CD4-positive, alpha-beta T cell (primary cell): Measurements from ENCODE around the gene SERPINE2. TPM values are rescaled to one million over a fixed set of nuclear protein-coding genes. Genes with fewer than 3 reads are reported as not detected.
A peak's percentile ranks its signal among the peaks of the same experiment; 100 is the strongest.

Experiments used
- ATAC-seq: fragments of 200-7000 bp; cut with Tn5 transposase; one replicate; pipeline ENCODE4 v1.10.0; 2022; ENCODE audit warnings: mild to moderate bottlenecking; ENCODE audit not compliant: poor library complexity
- CTCF ChIA-PET: fragments of 350-600 bp; sonication (Branson Sonifier 250); formaldehyde crosslinking; loops from one replicate; lab custom pipeline; 2021; ENCODE audit warnings: antibody characterized with exemption, inconsistent platforms; lab: Charles Lee
- POLR2A ChIA-PET: fragments of 350-600 bp; sonication (Branson Sonifier 250); formaldehyde crosslinking; loops from one replicate; lab custom pipeline; 2021; ENCODE audit warnings: antibody characterized with exemption, inconsistent platforms; lab: Charles Lee
- DNase-seq, 14 experiments: peaks; one replicate each; pipeline ENCODE4 v3.0.0-alpha.2; 2013 to 2020; ENCODE audit warnings: mixed read lengths in 2 of 14
- H3K27ac ChIP-seq, 2 donors: one replicate each; pipeline versions ENCODE4 v1.5.1 to v1.7.0; 2013; ENCODE audit warnings: low read length in 2 of 2, low read depth in 1 of 2, mild to moderate bottlenecking in 1 of 2
- H3K27me3 ChIP-seq, 2 experiments: 1 replicate in 1 of 2; 2 replicates in 1 of 2; pipeline versions ENCODE4 v1.6.1 to v1.7.0; 2013; ENCODE audit warnings: low read length in 2 of 2, control low read depth in 1 of 2, mild to moderate bottlenecking in 1 of 2, moderate library complexity in 1 of 2; ENCODE audit not compliant: insufficient read depth in 2 of 2, control insufficient read depth in 1 of 2
- H3K36me3 ChIP-seq: one replicate; pipeline ENCODE4 v1.6.1; 2013; ENCODE audit warnings: low read length, control low read depth; ENCODE audit not compliant: insufficient read depth
- H3K4me1 ChIP-seq: one replicate; pipeline ENCODE4 v1.6.1; 2013; ENCODE audit warnings: low read length, control low read depth; ENCODE audit not compliant: insufficient read depth
- H3K4me3 ChIP-seq: one replicate; pipeline ENCODE4 v1.5.1; 2013; ENCODE audit warnings: mild to moderate bottlenecking, low read length, moderate library complexity
- H3K9me3 ChIP-seq, 2 experiments: 1 replicate in 1 of 2; 2 replicates in 1 of 2; pipeline versions ENCODE4 v1.6.1 to v1.7.0; 2013; ENCODE audit warnings: low read length in 2 of 2, mild to moderate bottlenecking in 2 of 2, control low read depth in 1 of 2, moderate library complexity in 1 of 2; ENCODE audit not compliant: control insufficient read depth in 1 of 2, insufficient read depth in 1 of 2
- H3K27ac Mint-ChIP-seq: one replicate; pipeline ENCODE4 v1.8.0; 2020; ENCODE audit warnings: mixed read lengths
- H3K27me3 Mint-ChIP-seq: one replicate; pipeline ENCODE4 v1.8.0; 2021; ENCODE audit warnings: mixed read lengths
- H3K36me3 Mint-ChIP-seq: one replicate; pipeline ENCODE4 v1.8.0; 2021; ENCODE audit warnings: low read depth, mixed read lengths
- H3K4me1 Mint-ChIP-seq: one replicate; pipeline ENCODE4 v1.8.0; 2021; ENCODE audit warnings: low read depth, mixed read lengths
- H3K4me3 Mint-ChIP-seq: one replicate; pipeline ENCODE4 v1.8.0; 2020; ENCODE audit warnings: mild to moderate bottlenecking, mixed read lengths
- H3K9me3 Mint-ChIP-seq: one replicate; pipeline ENCODE4 v1.8.0; 2020; ENCODE audit warnings: mixed read lengths
- intact Hi-C, 2 experiments: fragments of 100-400 bp; cut with DNase I in 1 of 2; cut with micrococcal nuclease in 1 of 2; formaldehyde crosslinking; loops; one replicate each; pipeline versions ENCODE4 v1.15.1 to v1.9.0; 2023 to 2025; cut with DNase I, micrococcal nuclease
- total RNA-seq, 174 experiments: library from RNA in 2 of 174; stranded (reverse) in 2 of 174; gene quantifications; one replicate each; pipeline ENCODE4 v1.2.3 and lab custom pipeline; 2021 to 2026
- TF ChIP-seq, protein P1 (sequence below): fragments of 200-600 bp; IDR thresholded peaks from one replicate; pipeline ENCODE4 v1.8.0; 2022; ENCODE audit warnings: antibody characterized with exemption, mild to moderate bottlenecking

The SERPINE2 gene
- total RNA-seq, 2 experiments from 2014 or later: 5.1 to 7.3 TPM

DNA sequence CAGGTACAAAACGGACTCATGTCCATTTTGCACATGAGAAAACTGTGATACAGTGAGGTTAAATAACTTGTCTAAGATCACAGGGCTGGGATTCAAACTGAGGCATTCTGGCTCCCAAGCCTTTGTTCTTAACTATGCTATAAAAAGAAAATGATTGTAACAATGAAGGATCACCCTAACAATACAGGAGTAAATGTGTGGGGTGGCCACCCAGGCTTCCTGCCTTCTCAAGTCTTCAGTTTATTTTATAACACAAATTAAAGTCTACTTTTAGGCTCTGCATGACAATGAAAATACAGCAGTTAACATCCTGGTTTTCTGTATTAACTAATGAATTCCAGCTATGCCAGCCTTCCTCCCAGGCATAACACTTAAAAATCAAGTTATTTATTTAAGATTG lies 101.6 kb downstream of the SERPINE2 start:
- H3K27me3 ChIP-seq: no peaks in the 10 kb centered on the region
- H3K36me3 ChIP-seq: no peaks in the 10 kb centered on the region
- Mint-ChIP-seq H3K9me3 (no peaks in the 10 kb centered on the region), H3K4me1 (peaks cover 72% of the 10 kb centered on the region), H3K27ac (peak overlapping the region; percentile 37), H3K4me3 (no peak overlapping the region), H3K36me3 (peaks cover 9% of the 10 kb centered on the region), H3K27me3 (no peaks in the 10 kb centered on the region)
- no peak overlapping the region for H3K27ac ChIP-seq
- CTCF ChIA-PET: interaction anchor here (1.5 kb wide), 1 partner anchor 33 kb away, joined by 4 read pairs; no protein-coding TSS in a partner anchor
- POLR2A ChIA-PET: no interaction called here
- no peaks in the 10 kb centered on the region for H3K9me3 ChIP-seq
- H3K4me1 ChIP-seq: peaks cover 29% of the 10 kb centered on the region
- no peak overlapping the region for H3K4me3 ChIP-seq
- no peak for ATAC-seq
- TF ChIP-seq, protein P1, sequence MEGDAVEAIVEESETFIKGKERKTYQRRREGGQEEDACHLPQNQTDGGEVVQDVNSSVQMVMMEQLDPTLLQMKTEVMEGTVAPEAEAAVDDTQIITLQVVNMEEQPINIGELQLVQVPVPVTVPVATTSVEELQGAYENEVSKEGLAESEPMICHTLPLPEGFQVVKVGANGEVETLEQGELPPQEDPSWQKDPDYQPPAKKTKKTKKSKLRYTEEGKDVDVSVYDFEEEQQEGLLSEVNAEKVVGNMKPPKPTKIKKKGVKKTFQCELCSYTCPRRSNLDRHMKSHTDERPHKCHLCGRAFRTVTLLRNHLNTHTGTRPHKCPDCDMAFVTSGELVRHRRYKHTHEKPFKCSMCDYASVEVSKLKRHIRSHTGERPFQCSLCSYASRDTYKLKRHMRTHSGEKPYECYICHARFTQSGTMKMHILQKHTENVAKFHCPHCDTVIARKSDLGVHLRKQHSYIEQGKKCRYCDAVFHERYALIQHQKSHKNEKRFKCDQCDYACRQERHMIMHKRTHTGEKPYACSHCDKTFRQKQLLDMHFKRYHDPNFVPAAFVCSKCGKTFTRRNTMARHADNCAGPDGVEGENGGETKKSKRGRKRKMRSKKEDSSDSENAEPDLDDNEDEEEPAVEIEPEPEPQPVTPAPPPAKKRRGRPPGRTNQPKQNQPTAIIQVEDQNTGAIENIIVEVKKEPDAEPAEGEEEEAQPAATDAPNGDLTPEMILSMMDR: no peak
- intact Hi-C loops: no loop called here
- DNase-seq: no peak

DNA sequence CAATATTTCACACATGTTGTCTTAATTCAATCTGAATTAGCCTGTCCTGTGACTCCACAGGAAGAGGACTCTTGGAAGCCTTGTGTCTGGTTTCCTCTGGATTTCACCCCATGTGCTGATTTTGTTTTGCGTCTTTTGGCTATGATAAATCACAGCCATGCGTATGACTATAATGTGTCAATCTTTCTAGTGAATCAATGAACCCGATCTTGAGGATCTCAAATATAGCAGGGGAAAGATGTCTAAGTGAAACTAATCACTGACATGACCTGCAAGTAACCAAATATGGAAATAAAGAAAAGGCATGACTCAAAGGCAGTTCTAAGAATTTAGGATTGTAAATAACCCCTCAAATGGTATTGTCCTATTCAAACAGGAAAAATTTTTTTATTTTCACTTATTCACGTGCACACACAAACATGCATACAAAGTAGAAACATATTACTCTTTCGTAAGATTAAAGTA lies 102.2 kb downstream of the SERPINE2 start:
- no peaks in the 10 kb centered on the region for H3K27me3 Mint-ChIP-seq
- Histone ChIP-seq H3K27me3 (no peaks in the 10 kb centered on the region), H3K36me3 (no peaks in the 10 kb centered on the region), H3K4me1 (peaks cover 24% of the 10 kb centered on the region), H3K4me3 (no peak overlapping the region), H3K9me3 (no peaks in the 10 kb centered on the region), H3K27ac (no peak overlapping the region)
- no peak for DNase-seq
- POLR2A ChIA-PET: no interaction called here
- H3K4me3 Mint-ChIP-seq: no peak overlapping the region
- peak overlapping the region; percentile 37 for H3K27ac Mint-ChIP-seq
- TF ChIP-seq, protein P1: no peak
- ATAC-seq: no peak
- peaks cover 8% of the 10 kb centered on the region for H3K36me3 Mint-ChIP-seq
- intact Hi-C loops: no loop called here
- CTCF ChIA-PET: interaction anchor here (0.6 kb wide), 1 partner anchor 24 kb away, joined by 3 read pairs; no protein-coding TSS in a partner anchor
- H3K4me1 Mint-ChIP-seq: peaks cover 73% of the 10 kb centered on the region
- no peaks in the 10 kb centered on the region for H3K9me3 Mint-ChIP-seq

DNA sequence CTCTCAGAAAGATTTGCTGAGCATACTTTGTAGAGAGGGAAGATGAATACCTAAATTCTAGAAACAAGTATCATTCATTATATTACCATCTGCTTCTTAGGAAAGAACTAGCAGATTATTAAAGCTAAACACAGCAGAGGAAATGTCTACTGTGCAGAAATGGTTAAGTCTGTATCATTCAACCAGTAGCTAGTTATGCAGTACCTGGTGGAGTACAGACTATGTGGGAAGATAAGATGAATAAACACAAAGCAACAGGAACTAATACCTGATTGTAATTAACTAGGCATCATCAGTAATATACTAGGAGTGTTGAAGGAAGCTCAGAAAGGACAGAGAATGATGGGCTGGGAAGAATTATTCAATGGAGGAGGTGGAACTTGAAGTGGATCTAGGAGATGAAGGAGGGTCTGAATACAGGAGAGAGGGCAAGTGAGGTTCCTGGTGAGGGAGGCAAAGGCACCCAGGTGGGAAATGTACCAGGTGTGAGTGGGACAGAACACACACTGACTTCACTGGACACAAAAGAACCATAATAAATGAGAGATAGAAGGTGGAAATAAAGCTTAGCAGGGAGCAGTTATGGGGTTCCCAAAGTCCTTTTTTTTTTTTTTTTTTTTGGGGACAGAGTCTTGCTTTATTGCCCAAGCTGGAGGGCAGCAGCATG lies 103.5 kb downstream of the SERPINE2 start:
- intact Hi-C loops: no loop called here
- Mint-ChIP-seq H3K9me3 (no peaks in the 10 kb centered on the region), H3K27ac (no peak overlapping the region), H3K4me1 (peaks cover 74% of the 10 kb centered on the region), H3K36me3 (peaks cover 5% of the 10 kb centered on the region), H3K27me3 (no peaks in the 10 kb centered on the region), H3K4me3 (no peak overlapping the region)
- ATAC-seq: no peak
- H3K4me1 ChIP-seq: peaks cover 18% of the 10 kb centered on the region
- H3K27me3 ChIP-seq: no peaks in the 10 kb centered on the region
- DNase-seq: no peak
- H3K36me3 ChIP-seq: no peaks in the 10 kb centered on the region
- CTCF ChIA-PET: no interaction called here
- POLR2A ChIA-PET: interaction anchor here (0.7 kb wide), 1 partner anchor 1014 kb away, joined by 3 read pairs; no protein-coding TSS in a partner anchor
- no peaks in the 10 kb centered on the region for H3K9me3 ChIP-seq
- H3K27ac ChIP-seq: no peak overlapping the region
- no peak overlapping the region for H3K4me3 ChIP-seq
- TF ChIP-seq, protein P1: no peak
